ENCODE data around the gene DLGAP1. TPM values are rescaled to one million over a fixed set of nuclear protein-coding genes. Genes with fewer than 3 reads are reported as not detected.
A peak's percentile ranks its signal among the peaks of the same experiment; 100 is the strongest.
"Not testable (repeated sequence)": the region's sequence is repeated elsewhere in the genome, so short reads cannot be mapped to it uniquely, and the experiment has no call there.

Gene DLGAP1
- total RNA-seq, 4 donors from 2014 or later, result 0.22 to 1.5 (median 0.56) TPM

DNA sequence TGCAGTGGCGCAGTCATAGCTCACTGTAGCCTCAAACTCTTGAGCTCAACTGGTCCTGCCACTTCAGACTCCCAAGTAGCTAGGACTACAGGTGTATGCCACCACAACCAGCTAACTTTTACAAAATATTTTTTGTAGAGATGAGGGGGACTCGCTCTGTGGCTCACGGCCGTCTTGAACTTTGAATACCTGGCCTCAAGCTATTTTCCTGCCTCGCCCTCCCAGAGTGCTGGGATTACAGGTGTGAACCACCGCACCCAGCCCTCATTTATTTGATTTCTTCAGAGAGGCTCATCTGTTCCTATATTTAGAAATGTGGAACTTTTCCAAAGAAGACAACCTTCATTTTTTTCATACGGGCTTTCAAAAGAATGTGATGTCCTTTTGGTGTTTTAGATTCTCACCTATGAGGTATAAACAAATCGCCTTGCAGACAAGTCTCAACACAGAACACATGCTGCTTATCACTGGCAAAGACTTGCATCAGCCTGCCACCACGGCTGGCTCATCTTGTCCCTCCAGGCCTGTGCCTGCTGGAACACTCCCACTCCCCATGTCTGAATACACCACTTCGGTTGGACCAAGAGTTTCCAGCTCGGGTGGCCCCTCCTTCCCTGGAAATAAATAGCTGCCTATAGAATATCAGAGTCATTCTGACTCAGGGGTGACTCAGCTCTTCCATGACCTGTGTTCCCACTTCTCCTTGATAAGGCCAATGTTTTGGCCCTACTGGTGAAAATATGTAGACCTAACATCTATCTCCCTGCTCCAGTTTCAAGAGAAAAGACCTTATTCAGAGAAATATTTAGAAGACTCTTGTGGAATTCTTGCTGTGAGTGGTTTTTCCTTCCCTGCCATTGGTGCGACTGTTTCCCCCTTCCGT lies 802.5 kb downstream of the DLGAP1 start:
- ATAC-seq, result no peak
- TF ChIP-seq EP300 (IDR thresholded peaks at IDR 0.05) (no peak), POLR2AphosphoS5 (IDR thresholded peaks at IDR 0.05) (peak; percentile 48), POLR2A (IDR thresholded peaks at IDR 0.05) (no peak)
- TF ChIP-seq, protein P1, sequence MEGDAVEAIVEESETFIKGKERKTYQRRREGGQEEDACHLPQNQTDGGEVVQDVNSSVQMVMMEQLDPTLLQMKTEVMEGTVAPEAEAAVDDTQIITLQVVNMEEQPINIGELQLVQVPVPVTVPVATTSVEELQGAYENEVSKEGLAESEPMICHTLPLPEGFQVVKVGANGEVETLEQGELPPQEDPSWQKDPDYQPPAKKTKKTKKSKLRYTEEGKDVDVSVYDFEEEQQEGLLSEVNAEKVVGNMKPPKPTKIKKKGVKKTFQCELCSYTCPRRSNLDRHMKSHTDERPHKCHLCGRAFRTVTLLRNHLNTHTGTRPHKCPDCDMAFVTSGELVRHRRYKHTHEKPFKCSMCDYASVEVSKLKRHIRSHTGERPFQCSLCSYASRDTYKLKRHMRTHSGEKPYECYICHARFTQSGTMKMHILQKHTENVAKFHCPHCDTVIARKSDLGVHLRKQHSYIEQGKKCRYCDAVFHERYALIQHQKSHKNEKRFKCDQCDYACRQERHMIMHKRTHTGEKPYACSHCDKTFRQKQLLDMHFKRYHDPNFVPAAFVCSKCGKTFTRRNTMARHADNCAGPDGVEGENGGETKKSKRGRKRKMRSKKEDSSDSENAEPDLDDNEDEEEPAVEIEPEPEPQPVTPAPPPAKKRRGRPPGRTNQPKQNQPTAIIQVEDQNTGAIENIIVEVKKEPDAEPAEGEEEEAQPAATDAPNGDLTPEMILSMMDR (IDR thresholded peaks at IDR 0.05), result no peak
- no peaks in the 10 kb centered on the region for H3K36me3 ChIP-seq
- peaks cover 0 to 4% (median 0%) of the 10 kb centered on the region in 3 donors for H3K4me1 ChIP-seq
- no peaks in the 10 kb centered on the region for H3K9me3 ChIP-seq
- H3K4me3 ChIP-seq, result no peak overlapping the region
- 75 to 76% methylated on average over 6 to 11 of the region's 13 CpGs for WGBS, 2 donors (ENCODE audit: low coverage in 1 of 2)
- no peaks in the 10 kb centered on the region for H3K27me3 ChIP-seq
- H3K27ac ChIP-seq, result no peak overlapping the region

DNA sequence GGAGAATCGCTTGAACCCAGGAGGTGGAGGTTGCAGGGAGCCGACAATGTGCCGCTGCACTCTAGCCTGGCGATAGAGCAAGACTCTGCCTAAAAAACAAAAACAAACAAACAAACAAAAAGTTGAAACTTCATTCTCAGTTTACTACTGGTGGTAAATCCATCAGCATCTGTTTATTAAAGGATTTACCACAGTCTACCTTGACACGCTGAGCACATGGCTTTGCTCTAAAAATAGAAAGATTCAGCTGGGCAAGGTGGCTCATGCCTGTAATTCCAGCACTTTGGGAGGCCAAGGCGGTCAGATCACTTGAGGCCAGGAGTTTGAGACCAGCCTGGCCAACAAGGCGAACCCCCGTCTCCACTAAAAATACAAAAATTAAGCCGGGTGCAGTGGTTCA lies 803.8 kb downstream of the DLGAP1 start:
- Histone ChIP-seq H3K4me3 (no peak overlapping the region), H3K4me1 (peaks cover 0 to 4% (median 0%) of the 10 kb centered on the region in 3 donors), H3K9me3 (no peaks in the 10 kb centered on the region), H3K27ac (no peak overlapping the region), H3K36me3 (no peaks in the 10 kb centered on the region), H3K27me3 (no peaks in the 10 kb centered on the region)
- TF ChIP-seq, protein P1 (IDR thresholded peaks at IDR 0.05), result no peak
- no peak for TF ChIP-seq POLR2AphosphoS5 (IDR thresholded peaks at IDR 0.05)
- no peak for ATAC-seq
- 77% methylated on average over 6 of the region's 9 CpGs; no CpG with 5 or more reads in 1 of the 2 donors for WGBS, 2 donors (ENCODE audit: low coverage in 1 of 2)

DNA sequence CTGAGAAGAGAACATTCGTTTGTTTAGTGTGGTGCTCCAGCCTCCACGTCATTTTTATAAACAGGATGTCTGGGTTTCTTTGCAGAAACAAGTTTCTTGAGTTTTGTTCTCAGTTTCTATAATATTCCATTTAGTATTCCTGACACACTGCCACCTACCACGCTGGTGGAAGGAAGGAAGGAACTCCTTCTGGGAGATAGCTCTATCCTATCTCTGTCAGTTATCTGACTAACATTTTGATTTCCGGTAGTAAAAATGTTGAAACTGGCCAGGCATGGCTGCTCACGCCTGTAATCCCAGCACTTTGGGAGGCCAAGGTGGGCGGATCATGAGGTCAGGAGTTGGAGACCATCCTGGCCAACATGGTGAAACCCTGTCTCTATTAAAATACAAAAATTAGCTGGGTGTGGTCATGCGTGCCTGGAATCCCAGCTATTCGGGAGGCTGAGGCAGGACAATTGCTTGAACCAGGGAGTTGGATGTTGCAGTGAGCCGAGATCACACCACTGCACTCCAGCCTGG lies 804.5 kb downstream of the DLGAP1 start:
- not testable (repeated sequence) for H3K27me3 ChIP-seq, H3K36me3 ChIP-seq, H3K9me3 ChIP-seq, H3K27ac ChIP-seq, H3K4me3 ChIP-seq, H3K4me1 ChIP-seq
- peak; percentile 50 for ATAC-seq
- 60% methylated on average over 6 to 8 of the region's 9 CpGs for WGBS, 2 donors (ENCODE audit: low coverage in 1 of 2)

DNA sequence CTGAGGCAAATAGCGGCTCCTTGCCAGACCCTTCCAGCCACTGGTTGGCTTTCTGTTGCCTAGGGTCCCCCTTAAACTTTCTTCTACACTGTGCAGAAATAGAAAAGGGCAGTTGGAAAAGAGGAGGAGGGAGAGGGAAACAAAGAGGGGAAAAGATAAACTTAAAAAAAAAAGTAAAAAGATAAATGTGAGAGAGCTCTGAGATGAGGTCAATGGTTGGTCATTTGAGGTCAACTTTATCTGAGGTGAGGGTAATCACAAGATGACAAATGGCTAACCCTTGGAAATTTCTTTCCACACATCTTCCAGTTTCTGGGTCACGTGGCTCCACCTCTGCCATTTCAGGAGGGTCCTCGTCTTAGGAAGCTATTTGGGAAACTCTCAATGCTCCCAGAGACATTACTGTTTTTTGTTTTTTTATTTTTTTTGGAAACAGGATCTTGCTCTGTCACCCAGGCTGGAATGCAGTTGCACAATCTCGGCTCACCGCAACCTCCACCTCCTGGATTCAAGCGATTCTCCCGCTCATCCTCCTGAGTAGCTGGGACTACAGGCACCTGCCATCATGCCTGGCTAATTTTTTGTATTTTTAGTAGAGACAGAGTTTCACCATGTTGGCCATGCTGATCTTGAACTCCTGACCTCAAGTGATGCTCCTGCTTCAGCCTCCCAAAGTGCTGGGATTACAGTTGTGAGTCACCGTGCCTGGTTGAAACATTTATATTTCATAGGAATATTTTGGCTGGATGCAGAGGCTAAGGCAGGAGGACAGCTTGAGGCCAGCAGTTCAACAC lies 805.3 kb downstream of the DLGAP1 start:
- H3K4me3 ChIP-seq, result no peak overlapping the region
- no peaks in the 10 kb centered on the region for H3K27me3 ChIP-seq
- peak; percentile 62 for ATAC-seq
- H3K9me3 ChIP-seq, result no peaks in the 10 kb centered on the region
- H3K27ac ChIP-seq, result no peak overlapping the region
- no peak for TF ChIP-seq POLR2A (IDR thresholded peaks at IDR 0.05)
- TF ChIP-seq, protein P1 (IDR thresholded peaks at IDR 0.05), result no peak
- TF ChIP-seq POLR2AphosphoS5 (IDR thresholded peaks at IDR 0.05), result peak; percentile 30
- peaks cover 0 to 4% (median 0%) of the 10 kb centered on the region in 3 donors for H3K4me1 ChIP-seq
- 76 to 86% methylated on average over 4 to 7 of the region's 8 CpGs for WGBS, 2 donors (ENCODE audit: low coverage in 1 of 2)
- no peaks in the 10 kb centered on the region for H3K36me3 ChIP-seq

DNA sequence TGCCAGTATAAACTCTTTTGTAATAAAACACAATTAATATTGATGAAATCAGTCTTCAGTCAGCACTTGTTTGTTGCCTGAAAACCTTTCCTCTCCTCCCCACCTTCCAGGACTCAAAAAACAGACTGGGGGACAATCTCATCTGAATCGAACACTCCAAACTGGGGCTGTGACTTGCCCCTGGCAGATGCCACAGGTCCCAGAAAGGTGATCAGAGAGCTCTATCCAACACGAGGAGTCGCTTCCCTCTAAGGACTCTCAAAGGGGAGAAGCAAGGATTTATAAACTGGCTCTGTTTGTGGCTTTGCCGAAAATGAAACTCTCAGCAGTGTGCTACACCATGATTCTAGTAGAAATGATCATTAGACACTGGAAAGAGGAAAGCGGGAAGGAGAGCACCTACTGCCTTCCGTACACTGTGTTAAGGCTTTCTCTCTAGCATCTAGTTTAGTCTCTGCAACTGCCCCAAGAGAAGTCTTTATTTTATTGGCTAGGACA lies 805.9 kb downstream of the DLGAP1 start:
- 84 to 95% methylated on average over 4 to 6 of the region's 6 CpGs for WGBS, 2 donors (ENCODE audit: low coverage in 1 of 2)
- H3K4me1 ChIP-seq, result peaks cover 0 to 4% (median 0%) of the 10 kb centered on the region in 3 donors
- no peak overlapping the region for H3K27ac ChIP-seq
- no peaks in the 10 kb centered on the region for H3K36me3 ChIP-seq
- no peaks in the 10 kb centered on the region for H3K27me3 ChIP-seq
- no peak for TF ChIP-seq POLR2AphosphoS5 (IDR thresholded peaks at IDR 0.05)
- TF ChIP-seq POLR2A (IDR thresholded peaks at IDR 0.05), result no peak
- no peak for TF ChIP-seq EP300 (IDR thresholded peaks at IDR 0.05)
- TF ChIP-seq, protein P1 (IDR thresholded peaks at IDR 0.05), result no peak
- ATAC-seq, result no peak
- no peaks in the 10 kb centered on the region for H3K9me3 ChIP-seq
- no peak overlapping the region for H3K4me3 ChIP-seq

Data from gastroesophageal sphincter (tissue), 4 donors.